Neural progenitor cell (in vitro differentiated cells): ENCODE measurements around the gene TMEM147.

Experiments
- CTCF ChIP-seq: fragments of 200-600 bp; sonication (generic); IDR thresholded peaks from 2 replicates; pipeline ENCODE4 v1.5.1; 2017; ENCODE audit warnings: antibody characterized with exemption, mild to moderate bottlenecking
- EZH2 ChIP-seq: fragments of 200-600 bp; sonication (generic); IDR thresholded peaks from 2 replicates; pipeline ENCODE4 v1.6.1; 2017; ENCODE audit warnings: antibody characterized with exemption, mild to moderate bottlenecking, moderate library complexity
- EZH2phosphoT487 ChIP-seq: fragments of 200-600 bp; sonication (generic); IDR thresholded peaks from 2 replicates; pipeline ENCODE4 v1.6.1; 2017; ENCODE audit warnings: antibody characterized with exemption

DNA sequence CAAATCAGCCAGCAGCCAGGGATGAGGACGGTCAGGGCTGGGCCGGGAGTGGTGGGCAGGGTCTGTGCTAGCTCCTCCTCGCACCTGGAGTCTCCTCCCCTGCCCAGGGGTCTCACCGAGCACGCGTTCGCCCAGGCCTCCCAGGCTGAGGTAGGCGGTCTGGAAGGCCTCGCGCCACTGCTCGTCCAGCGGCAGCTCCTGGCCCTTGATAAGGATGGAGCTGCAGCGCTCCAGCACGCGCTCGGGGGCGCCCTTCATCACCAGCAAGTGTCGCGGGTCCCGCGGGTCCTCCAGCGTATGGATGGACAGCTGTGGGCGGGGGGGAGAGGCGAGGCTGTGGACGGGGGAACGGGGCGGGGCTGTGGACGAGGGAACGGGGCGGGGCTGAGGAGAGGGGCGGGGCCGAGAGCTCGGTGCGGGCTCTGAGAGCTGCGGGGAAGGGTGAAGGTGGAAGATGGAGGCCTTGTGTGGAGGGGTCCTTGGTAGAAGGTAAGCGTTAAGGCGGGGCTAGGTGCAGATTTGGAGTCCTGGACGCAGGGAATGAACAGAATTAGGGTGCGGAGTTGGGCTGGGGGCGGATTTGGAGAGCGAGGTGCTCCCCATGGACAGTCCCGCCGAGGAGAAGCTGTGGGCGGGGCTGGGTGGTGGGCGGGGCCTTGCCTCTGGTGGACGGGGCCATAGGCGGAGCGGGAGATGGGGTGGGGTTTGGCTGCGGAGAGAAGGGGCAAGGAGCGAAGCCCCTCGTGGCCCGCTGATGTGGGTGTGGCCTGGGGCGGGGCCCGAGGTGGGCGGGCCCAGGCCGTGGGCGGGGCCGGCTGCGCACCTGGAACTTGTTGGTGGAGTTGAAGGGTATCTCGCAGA lies 12.3 kb downstream of the TMEM147 start:
- TF ChIP-seq CTCF = peak; percentile 39
- TF ChIP-seq EZH2phosphoT487 = no peak
- no peak for TF ChIP-seq EZH2
